Right renal pelvis (tissue), 4 donors: ENCODE measurements around the gene AFAP1L2. TPM values are rescaled to one million over a fixed set of nuclear protein-coding genes. Genes with fewer than 3 reads are reported as not detected.

ENCODE experiments used
- DNase-seq, 4 donors: peaks; one replicate each; pipeline ENCODE4 v3.0.0-alpha.2; 2013; ENCODE audit warnings: low read depth in 4 of 4, low spot score in 3 of 4, missing footprints in 1 of 4
- polyA plus RNA-seq, 4 donors: library from polyadenylated mRNA; unstranded; fragments of 120-200 nt; gene quantifications; one replicate each; pipeline ENCODE4 v1.2.1, GENCODE V29; 2013; ENCODE audit not compliant: insufficient read length in 4 of 4

The AFAP1L2 gene
- polyA plus RNA-seq, 4 donors: 41.6 to 56.2 (median 45.3) TPM

GRCh38 chr10:114252092-114252491 lies 152.2 kb downstream of the AFAP1L2 start:
- DNase-seq: no peak

DNA sequence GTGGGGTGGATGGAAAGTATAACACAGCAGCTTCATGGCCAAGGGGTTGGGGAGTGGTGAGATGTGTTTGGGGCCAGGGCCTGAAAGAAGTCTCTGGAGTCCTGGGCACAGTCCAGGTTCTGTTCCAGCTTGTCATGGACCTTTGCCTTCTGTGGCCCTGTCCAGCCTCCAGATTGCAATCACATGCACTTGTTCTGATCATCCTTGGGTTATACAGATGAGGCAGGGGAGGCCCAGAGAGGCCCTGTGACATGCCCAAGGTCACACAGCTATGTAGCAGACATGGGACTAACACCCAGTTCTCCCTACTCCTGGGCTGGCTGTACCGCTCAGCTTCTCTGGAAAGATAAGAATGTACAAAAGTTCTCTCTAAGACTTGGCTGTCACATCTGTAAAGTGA lies 153.6 kb downstream of the AFAP1L2 start:
- no peak for DNase-seq

- DNase-seq: no peak
Observed at GRCh38 chr10:114250236-114250635, 154.1 kb downstream of the AFAP1L2 start.

GRCh38 chr10:114246679-114247305 lies 157.5 kb downstream of the AFAP1L2 start:
- DNase-seq: no peak

- no peak for DNase-seq
Observed at GRCh38 chr10:114245121-114245791, 159.0 kb downstream of the AFAP1L2 start.

Other genes starting within 250 kb of the AFAP1L2 start
- 10 to 100 TPM; 21.3 to 28.1 (median 23.9) TPM for gene CCDC186, start 230.3 kb downstream of the AFAP1L2 start, polyA plus RNA-seq
- under 1 TPM in 1 of 4 donors, not detected in 3; 0.04 TPM for gene TDRD1, start 225.1 kb downstream of the AFAP1L2 start, polyA plus RNA-seq
- 1 to 10 TPM; 1.9 to 2.4 (median 1.9) TPM for gene VWA2, start 165.2 kb downstream of the AFAP1L2 start, polyA plus RNA-seq